Liver (tissue), 3 donors: Measurements from ENCODE around the gene ZBTB2.

ENCODE experiments used
- EGR1 ChIP-seq, 2 donors: IDR thresholded peaks; 2 replicates each; pipeline ENCODE4 v1.6.1; 2016 to 2018; ENCODE audit warnings: antibody characterized with exemption in 2 of 2, low read depth in 2 of 2
- GABPA ChIP-seq, 2 donors: IDR thresholded peaks in 1 of 2; conservative IDR thresholded peaks in 1 of 2; 2 replicates each; pipeline ENCODE4 v1.6.1; 2016; ENCODE audit warnings: antibody characterized with exemption in 2 of 2, mild to moderate bottlenecking in 1 of 2, moderate library complexity in 1 of 2
- HNF4A ChIP-seq, 2 donors: conservative IDR thresholded peaks; 2 replicates each; pipeline ENCODE4 v1.6.1; 2016; ENCODE audit warnings: antibody characterized with exemption in 2 of 2, mild to moderate bottlenecking in 2 of 2
- HNF4G ChIP-seq: IDR thresholded peaks from 2 replicates; pipeline ENCODE4 v1.6.1; 2016; ENCODE audit warnings: antibody characterized with exemption
- JUND ChIP-seq, 2 donors: IDR thresholded peaks; 2 replicates each; pipeline ENCODE4 v1.6.1; 2016; ENCODE audit warnings: antibody characterized with exemption in 2 of 2
- MAX ChIP-seq: IDR thresholded peaks from 2 replicates; pipeline ENCODE4 v1.6.1; 2016; ENCODE audit warnings: antibody characterized with exemption
- NR2F2 ChIP-seq: IDR thresholded peaks from 2 replicates; pipeline ENCODE4 v1.6.1; 2016; ENCODE audit warnings: antibody characterized with exemption
- RAD21 ChIP-seq, 2 donors: IDR thresholded peaks; 2 replicates each; pipeline ENCODE4 v1.6.1; 2016; ENCODE audit warnings: antibody characterized with exemption in 2 of 2, mild to moderate bottlenecking in 2 of 2
- REST ChIP-seq: IDR thresholded peaks from 2 replicates; pipeline ENCODE4 v1.6.1; 2016; ENCODE audit warnings: antibody characterized with exemption, mild to moderate bottlenecking
- RXRA ChIP-seq, 2 donors: IDR thresholded peaks; 2 replicates each; pipeline ENCODE4 v1.6.1; 2017 to 2018; ENCODE audit warnings: antibody characterized with exemption in 2 of 2, mild to moderate bottlenecking in 1 of 2
- SP1 ChIP-seq: IDR thresholded peaks from 2 replicates; pipeline ENCODE4 v1.6.1; 2018; ENCODE audit warnings: antibody characterized with exemption, mild to moderate bottlenecking
- TAF1 ChIP-seq: conservative IDR thresholded peaks from 2 replicates; pipeline ENCODE4 v1.6.1; 2016; ENCODE audit warnings: antibody characterized with exemption, mild to moderate bottlenecking
- YY1 ChIP-seq: IDR thresholded peaks from 2 replicates; pipeline ENCODE4 v1.6.1; 2016; ENCODE audit warnings: antibody characterized with exemption, mild to moderate bottlenecking
- TF ChIP-seq, protein P1 (sequence below): fragments of 150-350 bp; IDR thresholded peaks from 2 replicates; pipeline ENCODE4 v1.5.1; 2017; ENCODE audit warnings: improper control_type of control experiment, low read depth, low read length; ENCODE audit not compliant: missing input control
- donor health status: healthy.
- donor health status: healthy.

- TF ChIP-seq MAX: no peak
- no peak for TF ChIP-seq REST
- TF ChIP-seq, protein P1, sequence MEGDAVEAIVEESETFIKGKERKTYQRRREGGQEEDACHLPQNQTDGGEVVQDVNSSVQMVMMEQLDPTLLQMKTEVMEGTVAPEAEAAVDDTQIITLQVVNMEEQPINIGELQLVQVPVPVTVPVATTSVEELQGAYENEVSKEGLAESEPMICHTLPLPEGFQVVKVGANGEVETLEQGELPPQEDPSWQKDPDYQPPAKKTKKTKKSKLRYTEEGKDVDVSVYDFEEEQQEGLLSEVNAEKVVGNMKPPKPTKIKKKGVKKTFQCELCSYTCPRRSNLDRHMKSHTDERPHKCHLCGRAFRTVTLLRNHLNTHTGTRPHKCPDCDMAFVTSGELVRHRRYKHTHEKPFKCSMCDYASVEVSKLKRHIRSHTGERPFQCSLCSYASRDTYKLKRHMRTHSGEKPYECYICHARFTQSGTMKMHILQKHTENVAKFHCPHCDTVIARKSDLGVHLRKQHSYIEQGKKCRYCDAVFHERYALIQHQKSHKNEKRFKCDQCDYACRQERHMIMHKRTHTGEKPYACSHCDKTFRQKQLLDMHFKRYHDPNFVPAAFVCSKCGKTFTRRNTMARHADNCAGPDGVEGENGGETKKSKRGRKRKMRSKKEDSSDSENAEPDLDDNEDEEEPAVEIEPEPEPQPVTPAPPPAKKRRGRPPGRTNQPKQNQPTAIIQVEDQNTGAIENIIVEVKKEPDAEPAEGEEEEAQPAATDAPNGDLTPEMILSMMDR: no peak
- TF ChIP-seq YY1: no peak
- no peak for TF ChIP-seq RAD21 (IDR thresholded peaks at IDR 0.05)
- no peak for TF ChIP-seq GABPA (IDR thresholded peaks at IDR 0.05 in 1 of 2, conservative IDR thresholded peaks at IDR 0.05 in 1 of 2)
- no peak for TF ChIP-seq JUND (IDR thresholded peaks at IDR 0.05)
- TF ChIP-seq SP1: no peak
- TF ChIP-seq TAF1: no peak
- no peak for TF ChIP-seq HNF4A (conservative IDR thresholded peaks at IDR 0.05)
- TF ChIP-seq RXRA (IDR thresholded peaks at IDR 0.05): no peak
- no peak for TF ChIP-seq EGR1 (IDR thresholded peaks at IDR 0.05; ENCODE audit: low read depth in 2 of 2)
- no peak for TF ChIP-seq NR2F2
- no peak for TF ChIP-seq HNF4G
These were observed 14.9 kb downstream of the ZBTB2 start for GRCh38 chr6:151376440-151376839.
